NCI-H2196 (cell line): Measurements from ENCODE around the gene HARBI1.

Experiments used
- DNase-seq: peaks from one replicate; lab custom pipeline; 2025; ENCODE audit not compliant: unreplicated experiment; lab: John Stamatoyannopoulos, UW

HARBI1 gene

GRCh38 chr11:46633291-46634217 is 16.5 kb upstream of the HARBI1 start:
- DNase-seq: no peak

DNA sequence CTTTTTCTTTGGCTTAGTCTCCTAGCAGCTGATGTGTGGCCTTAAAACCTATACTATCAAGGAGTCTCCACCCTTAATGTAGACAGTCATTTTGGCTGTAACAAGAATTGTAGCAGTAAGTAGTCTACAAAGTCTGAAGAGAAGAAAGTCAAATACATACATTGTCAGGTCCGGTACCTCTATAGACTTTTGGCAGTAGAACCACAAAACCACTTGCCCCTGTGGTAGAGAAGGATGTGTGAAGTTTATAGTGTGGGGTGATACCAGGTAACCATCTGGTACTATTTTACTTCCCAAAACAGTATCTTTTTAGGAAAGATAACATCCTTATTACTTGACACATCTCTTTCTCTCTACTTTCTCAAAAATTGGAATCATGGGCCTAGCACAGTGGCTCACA is 15.5 kb upstream of the HARBI1 start:
- DNase-seq: no peak

GRCh38 chr11:46631676-46632075 is 14.6 kb upstream of the HARBI1 start:
- no peak for DNase-seq

DNA sequence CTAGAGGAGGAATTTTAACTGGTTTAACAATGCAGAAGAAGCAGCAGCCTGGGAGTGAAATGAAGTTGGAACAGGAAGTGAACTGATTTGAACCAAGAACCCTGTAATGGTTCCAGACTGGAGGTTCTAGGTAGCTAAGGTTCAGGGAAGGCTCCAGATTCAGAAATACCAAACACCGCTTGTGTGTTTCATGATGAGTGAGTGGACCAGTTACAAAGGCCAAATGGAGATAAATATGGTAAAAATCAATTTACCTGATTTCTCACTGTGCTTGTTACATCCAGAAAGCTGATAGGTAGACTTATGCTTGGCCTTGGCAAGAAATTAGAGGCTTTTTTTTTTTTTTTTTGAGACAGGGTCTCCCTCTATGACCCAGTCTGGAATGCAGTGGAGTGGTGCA is 13.2 kb upstream of the HARBI1 start:
- no peak for DNase-seq

- no peak for DNase-seq
Observed at GRCh38 chr11:46628961-46629360, 11.9 kb upstream of the HARBI1 start.

- no peak for DNase-seq
Observed at GRCh38 chr11:46625406-46625805, 8.4 kb upstream of the HARBI1 start.

DNA sequence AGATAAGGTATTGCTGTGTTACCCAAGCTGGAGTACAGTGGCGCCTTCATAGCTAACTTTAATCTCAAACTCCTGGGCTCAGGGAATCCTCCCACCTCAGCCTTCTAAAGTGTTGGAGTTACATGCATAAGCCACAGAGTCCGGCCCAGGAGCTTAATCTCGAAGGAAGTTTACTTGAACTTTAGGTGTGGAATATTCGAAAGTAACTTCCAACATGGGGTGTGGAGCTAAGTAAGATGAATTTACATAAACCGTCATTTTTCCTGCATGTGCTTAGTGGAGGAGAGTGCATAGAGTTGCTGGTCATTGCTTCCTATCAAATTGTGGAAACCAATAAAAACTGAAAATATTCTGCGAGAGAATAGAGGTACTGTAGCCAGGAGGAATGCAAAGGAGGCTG is 1.8 kb upstream of the HARBI1 start:
- DNase-seq: no peak

- DNase-seq: no peak
Observed at GRCh38 chr11:46617972-46618314, 916 bp upstream of the HARBI1 start.

- no peak for DNase-seq
Observed at GRCh38 chr11:46616551-46617133, 385 bp downstream of the HARBI1 start.

- no peak for DNase-seq
Observed at GRCh38 chr11:46615756-46616155, 1.3 kb downstream of the HARBI1 start.

- no peak for DNase-seq
Observed at GRCh38 chr11:46612326-46612725, 4.7 kb downstream of the HARBI1 start.

GRCh38 chr11:46611526-46612304 is 5.3 kb downstream of the HARBI1 start:
- no peak for DNase-seq

DNA sequence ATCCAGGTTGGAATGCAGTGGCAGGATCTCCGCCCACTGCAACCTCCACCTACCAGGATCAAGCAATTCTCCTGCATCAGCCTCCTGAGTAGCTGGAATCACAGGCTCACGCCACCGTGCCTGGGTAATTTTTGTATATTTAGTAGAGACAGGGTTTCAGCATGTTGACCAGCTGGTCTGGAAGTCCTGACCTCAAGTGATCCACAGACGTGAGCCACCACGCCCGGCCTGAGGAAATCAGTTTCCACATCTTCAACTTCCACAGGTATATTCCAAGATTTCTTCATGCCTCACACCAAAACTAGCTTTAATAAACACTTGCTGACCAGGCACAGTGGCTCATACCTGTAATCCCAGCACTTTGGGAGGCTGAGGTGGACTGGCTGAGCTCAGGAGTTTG is 7.6 kb downstream of the HARBI1 start:
- no peak for DNase-seq

- DNase-seq: no peak
Observed at GRCh38 chr11:46607516-46607915, 9.5 kb downstream of the HARBI1 start.

DNA sequence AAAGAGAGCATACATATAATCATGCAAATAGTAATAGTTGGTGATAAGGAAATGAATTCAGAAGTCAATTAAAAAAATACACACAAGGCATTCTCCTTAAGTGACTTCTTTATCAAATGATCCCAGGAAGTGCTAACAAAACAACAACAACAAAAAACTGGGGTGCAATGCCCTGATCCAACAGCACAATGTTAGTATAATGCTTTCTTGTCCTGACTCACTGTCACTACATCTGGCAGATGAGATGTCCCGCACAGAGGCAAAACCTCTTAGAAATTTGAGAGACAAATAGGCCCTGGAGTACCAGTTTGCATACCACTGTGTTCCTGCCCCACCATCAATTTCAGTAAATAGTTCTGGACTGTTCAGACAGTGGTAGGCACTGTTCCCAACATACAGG is 12.2 kb downstream of the HARBI1 start:
- no peak for DNase-seq

- no peak for DNase-seq
Observed at GRCh38 chr11:46603704-46604308, 13.2 kb downstream of the HARBI1 start.

- DNase-seq: no peak
Observed at GRCh38 chr11:46601129-46601528, 15.9 kb downstream of the HARBI1 start.

DNA sequence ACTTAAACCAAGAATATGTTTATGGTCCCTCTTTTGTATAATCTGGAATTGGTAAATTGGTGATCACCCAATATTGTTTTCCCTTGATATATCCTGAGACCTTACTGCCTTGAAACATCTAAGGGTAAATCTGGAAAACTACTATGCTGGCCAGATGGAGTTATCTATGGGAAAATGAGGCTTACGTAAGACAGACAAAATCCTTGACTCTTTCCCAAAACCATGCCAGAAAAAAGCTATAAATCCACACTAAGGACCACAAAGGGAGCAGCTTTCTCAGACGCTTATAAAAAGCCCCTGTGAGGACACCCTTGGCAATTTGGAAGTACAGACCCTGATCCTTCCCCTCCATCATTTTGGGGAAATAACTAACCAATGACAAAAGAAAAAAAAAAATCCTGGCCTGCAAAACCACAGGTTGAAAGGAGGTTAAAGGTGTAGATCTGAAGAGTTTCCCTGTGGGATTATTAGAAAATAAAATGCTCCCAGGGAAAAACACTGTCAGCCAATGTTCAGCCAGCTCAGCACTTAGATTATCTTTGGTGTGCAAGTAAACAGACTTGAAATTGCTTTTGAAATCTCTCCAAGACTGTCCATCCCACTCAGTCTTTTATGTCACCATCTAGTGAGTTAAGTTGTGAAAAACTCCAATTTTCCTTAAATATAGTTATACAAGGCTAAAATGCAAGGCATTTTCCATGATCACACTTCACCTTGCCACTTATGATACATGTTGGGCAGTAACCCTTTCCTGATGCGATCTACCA is 16.6 kb downstream of the HARBI1 start:
- no peak for DNase-seq

DNA sequence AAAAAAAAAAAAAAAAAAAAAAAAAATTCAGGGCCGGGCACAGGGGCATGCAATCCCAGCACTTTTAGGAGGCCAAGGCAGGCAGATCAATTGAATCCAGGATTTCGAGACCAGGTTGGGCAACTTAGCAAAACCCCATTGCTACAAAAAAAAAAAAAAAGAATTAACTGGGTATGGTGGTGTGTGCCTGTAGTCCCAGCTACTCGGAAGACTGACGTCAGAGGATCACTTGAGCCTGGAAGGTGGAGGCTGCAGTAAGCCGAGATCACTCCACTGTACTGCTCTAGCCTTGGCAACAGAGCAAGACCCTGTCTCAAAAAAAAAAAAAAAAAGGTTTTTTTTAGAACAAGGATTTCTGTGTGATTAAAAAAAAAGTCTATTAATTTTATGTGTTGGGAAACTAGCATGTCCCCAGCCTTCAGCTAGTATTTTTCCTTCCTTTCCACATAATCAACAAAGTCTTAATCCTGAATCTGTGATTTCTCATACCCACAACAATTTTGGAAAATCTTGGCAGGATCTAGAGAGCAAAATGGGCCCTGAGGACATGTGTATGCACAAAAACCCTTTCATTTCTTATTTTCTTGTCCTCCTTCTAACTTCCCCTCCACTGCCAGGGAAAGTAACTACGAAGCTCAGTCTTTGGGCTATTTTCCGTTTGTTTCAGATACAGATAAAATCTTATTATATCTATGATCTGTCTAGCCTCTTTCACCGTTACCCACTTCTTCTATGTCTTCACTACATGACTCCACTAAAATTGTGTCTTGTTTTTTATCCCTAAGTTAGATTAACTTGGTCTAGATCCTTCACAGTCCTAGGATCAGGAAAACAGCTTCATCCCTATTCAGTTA is 17.5 kb downstream of the HARBI1 start:
- no peak for DNase-seq
